CD14-positive monocyte (primary cell): ENCODE measurements around the gene HDAC8. TPM values are rescaled to one million over a fixed set of nuclear protein-coding genes. Genes with fewer than 3 reads are reported as not detected.

Source experiments
- DNase-seq, 3 donors: peaks; one replicate each; pipeline ENCODE4 v3.0.0-alpha.2; 2011 to 2022
- H2AFZ ChIP-seq: 2 replicates; pipeline ENCODE4 v1.6.0; 2012; ENCODE audit warnings: mild to moderate bottlenecking, low read depth, low read length, inconsistent platforms; ENCODE audit not compliant: insufficient read depth, poor library complexity, severe bottlenecking
- H3K27ac ChIP-seq, 2 donors: 1 replicate in 1 of 2; 2 replicates in 1 of 2; pipeline ENCODE4 v1.5.1; 2012 to 2013; ENCODE audit warnings: low read length in 2 of 2, control low read depth in 1 of 2, inconsistent platforms in 1 of 2, low read depth in 1 of 2, mild to moderate bottlenecking in 1 of 2
- H3K27me3 ChIP-seq, 2 donors: one replicate each; pipeline versions ENCODE4 v1.6.0 to v1.6.1; 2011 to 2013; ENCODE audit warnings: low read length in 2 of 2; ENCODE audit not compliant: control insufficient read depth in 2 of 2, insufficient read depth in 2 of 2
- H3K36me3 ChIP-seq, 2 donors: replicated peaks in 1 of 2; 1 replicate in 1 of 2; 2 replicates in 1 of 2; pipeline versions ENCODE4 v1.5.1 to v1.6.1; 2012 to 2013; ENCODE audit warnings: low read length in 2 of 2, control low read depth in 1 of 2, inconsistent platforms in 1 of 2, mild to moderate bottlenecking in 1 of 2; ENCODE audit not compliant: insufficient read depth in 2 of 2, control insufficient read depth in 1 of 2
- H3K4me1 ChIP-seq, 2 donors: 1 replicate in 1 of 2; 2 replicates in 1 of 2; pipeline versions ENCODE4 v1.5.1 to v1.6.1; 2012 to 2013; ENCODE audit warnings: low read length in 2 of 2, control low read depth in 1 of 2, inconsistent platforms in 1 of 2, mild to moderate bottlenecking in 1 of 2, moderate library complexity in 1 of 2; ENCODE audit not compliant: insufficient read depth in 2 of 2, control insufficient read depth in 1 of 2
- H3K4me2 ChIP-seq: replicated peaks from 2 replicates; pipeline ENCODE3; 2012; ENCODE audit warnings: low read length, moderate library complexity, mild to moderate bottlenecking; ENCODE audit not compliant: poor library complexity, severe bottlenecking; ENCODE audit errors: extremely low read depth
- H3K4me3 ChIP-seq, 3 experiments: fragments of 200-600 bp in 1 of 3; sonication (generic) in 1 of 3; replicated peaks in 1 of 3; 1 replicate in 2 of 3; 2 replicates in 1 of 3; pipeline ENCODE4 v1.5.1; 2011 to 2013; ENCODE audit warnings: low read length in 3 of 3, mild to moderate bottlenecking in 3 of 3, control low read depth in 2 of 3, low read depth in 2 of 3, inconsistent platforms in 1 of 3, moderate library complexity in 1 of 3
- H3K79me2 ChIP-seq: 2 replicates; pipeline ENCODE4 v1.6.0; 2012; ENCODE audit warnings: mild to moderate bottlenecking, control low read depth, inconsistent platforms, low read length, moderate library complexity; ENCODE audit not compliant: insufficient read depth
- H3K9ac ChIP-seq: 2 replicates; pipeline ENCODE4 v1.6.0; 2017; ENCODE audit warnings: low read length, mild to moderate bottlenecking; ENCODE audit not compliant: insufficient read depth, poor library complexity, severe bottlenecking
- H3K9me3 ChIP-seq, 2 donors: replicated peaks in 1 of 2; 1 replicate in 1 of 2; 2 replicates in 1 of 2; pipeline versions ENCODE4 v1.5.1 to v1.6.1; 2012 to 2013; ENCODE audit warnings: low read length in 2 of 2, control low read depth in 1 of 2; ENCODE audit not compliant: control insufficient read depth in 1 of 2, insufficient read depth in 1 of 2
- H4K20me1 ChIP-seq: 2 replicates; pipeline ENCODE4 v1.6.0; 2012; ENCODE audit warnings: mild to moderate bottlenecking, low read length, control low read depth, moderate library complexity; ENCODE audit not compliant: insufficient read depth
- H3K27ac Mint-ChIP-seq, 7 donors: one replicate each; pipeline ENCODE4 v1.8.0; 2020; ENCODE audit warnings: mild to moderate bottlenecking in 7 of 7, mixed read lengths in 7 of 7, moderate library complexity in 6 of 7, inconsistent platforms in 2 of 7
- H3K27me3 Mint-ChIP-seq, 3 donors: one replicate each; pipeline ENCODE4 v1.8.0; 2021 to 2022; ENCODE audit warnings: low read depth in 3 of 3, mild to moderate bottlenecking in 3 of 3, mixed read lengths in 3 of 3, moderate library complexity in 3 of 3, inconsistent platforms in 1 of 3
- H3K36me3 Mint-ChIP-seq, 2 donors: one replicate each; pipeline ENCODE4 v1.8.0; 2020; ENCODE audit warnings: mixed read lengths in 2 of 2, inconsistent platforms in 1 of 2, mild to moderate bottlenecking in 1 of 2
- H3K4me1 Mint-ChIP-seq: one replicate; pipeline ENCODE4 v1.8.0; 2020; ENCODE audit warnings: mild to moderate bottlenecking, mixed read lengths
- H3K4me3 Mint-ChIP-seq, 2 donors: one replicate each; pipeline ENCODE4 v1.8.0; 2020; ENCODE audit warnings: mild to moderate bottlenecking in 2 of 2, mixed read lengths in 2 of 2, moderate library complexity in 1 of 2
- H3K9me3 Mint-ChIP-seq, 7 donors: one replicate each; pipeline ENCODE4 v1.8.0; 2020 to 2022; ENCODE audit warnings: mixed read lengths in 7 of 7, mild to moderate bottlenecking in 6 of 7, moderate library complexity in 6 of 7, inconsistent platforms in 2 of 7
- WGBS: methylation state at CpG from one replicate; pipeline ENCODE4 v1.1.5; 2013; ENCODE audit warnings: missing lambda C conversion rate; ENCODE audit not compliant: insufficient coverage; 5-methylcytosine and 5-hydroxymethylcytosine counted together
- intact Hi-C, 2 donors: fragments of 100-400 bp; cut with micrococcal nuclease; formaldehyde crosslinking; loops; one replicate each; pipeline versions ENCODE4 v1.15.0 to v1.15.1; 2023
- polyA plus RNA-seq, 3 donors: library from polyadenylated mRNA; depleted of rRNA in 1 of 3; unstranded in 2 of 3; stranded (reverse) in 1 of 3; fragments of 300-500 nt in 2 of 3; fragments of >200 nt in 1 of 3; fragmentation: Illumina TruSeq in 2 of 3; gene quantifications; 1 replicate in 2 of 3; 2 replicates in 1 of 3; pipeline ENCODE4 v1.2.3, GENCODE V29; 2012 to 2021
- TF ChIP-seq, protein P1 (sequence below): fragments of 200-600 bp; IDR thresholded peaks from one replicate; pipeline ENCODE4 v1.8.0; 2022; ENCODE audit warnings: antibody characterized with exemption, mild to moderate bottlenecking

HDAC8 gene
- polyA plus RNA-seq, 3 donors: 14.3 to 22.9 (median 20.5) TPM

DNA sequence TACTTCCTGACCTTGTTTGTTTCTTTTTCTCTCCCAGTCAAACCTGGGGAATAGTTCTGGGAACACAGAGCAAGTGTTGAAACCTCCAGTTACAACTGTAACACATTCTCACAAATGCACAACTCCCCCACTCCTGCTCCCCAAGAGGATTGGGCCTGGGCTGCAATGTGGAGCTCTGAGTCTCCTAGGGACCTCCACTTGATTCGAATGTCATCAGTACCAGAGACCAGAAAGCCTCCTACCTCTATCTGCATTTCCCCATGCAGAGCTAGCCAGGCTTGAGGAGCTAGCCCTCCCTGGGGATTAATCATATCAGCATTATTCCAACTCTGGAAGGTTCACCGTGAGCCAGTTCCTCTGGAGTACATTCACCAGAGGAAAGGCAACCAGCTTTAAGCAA, 225.3 kb downstream of the HDAC8 start:
- intact Hi-C loops: no loop called here
- H3K4me1 ChIP-seq: no peaks in the 10 kb centered on the region
- no peak overlapping the region for H3K27ac ChIP-seq
- peaks cover 0 to 4% (median 0%) of the 10 kb centered on the region in 7 donors for H3K9me3 Mint-ChIP-seq
- peaks cover 15 to 37% of the 10 kb centered on the region in 2 donors for H3K36me3 Mint-ChIP-seq
- no peaks in the 10 kb centered on the region for H3K27me3 ChIP-seq
- no peaks in the 10 kb centered on the region for H3K9me3 ChIP-seq
- H3K36me3 ChIP-seq: peaks cover 10 to 37% of the 10 kb centered on the region in 2 donors
- H3K79me2 ChIP-seq: no peaks in the 10 kb centered on the region
- no peak for DNase-seq
- H3K4me1 Mint-ChIP-seq: no peaks in the 10 kb centered on the region
- H3K4me2 ChIP-seq: no peak overlapping the region
- peak overlapping the region in 2 of 7 donors; percentile 1 to 20 for H3K27ac Mint-ChIP-seq
- TF ChIP-seq, protein P1, sequence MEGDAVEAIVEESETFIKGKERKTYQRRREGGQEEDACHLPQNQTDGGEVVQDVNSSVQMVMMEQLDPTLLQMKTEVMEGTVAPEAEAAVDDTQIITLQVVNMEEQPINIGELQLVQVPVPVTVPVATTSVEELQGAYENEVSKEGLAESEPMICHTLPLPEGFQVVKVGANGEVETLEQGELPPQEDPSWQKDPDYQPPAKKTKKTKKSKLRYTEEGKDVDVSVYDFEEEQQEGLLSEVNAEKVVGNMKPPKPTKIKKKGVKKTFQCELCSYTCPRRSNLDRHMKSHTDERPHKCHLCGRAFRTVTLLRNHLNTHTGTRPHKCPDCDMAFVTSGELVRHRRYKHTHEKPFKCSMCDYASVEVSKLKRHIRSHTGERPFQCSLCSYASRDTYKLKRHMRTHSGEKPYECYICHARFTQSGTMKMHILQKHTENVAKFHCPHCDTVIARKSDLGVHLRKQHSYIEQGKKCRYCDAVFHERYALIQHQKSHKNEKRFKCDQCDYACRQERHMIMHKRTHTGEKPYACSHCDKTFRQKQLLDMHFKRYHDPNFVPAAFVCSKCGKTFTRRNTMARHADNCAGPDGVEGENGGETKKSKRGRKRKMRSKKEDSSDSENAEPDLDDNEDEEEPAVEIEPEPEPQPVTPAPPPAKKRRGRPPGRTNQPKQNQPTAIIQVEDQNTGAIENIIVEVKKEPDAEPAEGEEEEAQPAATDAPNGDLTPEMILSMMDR: no peak
- no CpG with 5 or more reads among the region's 2 CpGs for WGBS
- no peak overlapping the region for H2AFZ ChIP-seq
- H4K20me1 ChIP-seq: no peaks in the 10 kb centered on the region
- H3K4me3 Mint-ChIP-seq: no peak overlapping the region
- H3K4me3 ChIP-seq: no peak overlapping the region
- H3K27me3 Mint-ChIP-seq: peaks cover 0 to 17% (median 0%) of the 10 kb centered on the region in 3 donors
- no peak overlapping the region for H3K9ac ChIP-seq

DNA sequence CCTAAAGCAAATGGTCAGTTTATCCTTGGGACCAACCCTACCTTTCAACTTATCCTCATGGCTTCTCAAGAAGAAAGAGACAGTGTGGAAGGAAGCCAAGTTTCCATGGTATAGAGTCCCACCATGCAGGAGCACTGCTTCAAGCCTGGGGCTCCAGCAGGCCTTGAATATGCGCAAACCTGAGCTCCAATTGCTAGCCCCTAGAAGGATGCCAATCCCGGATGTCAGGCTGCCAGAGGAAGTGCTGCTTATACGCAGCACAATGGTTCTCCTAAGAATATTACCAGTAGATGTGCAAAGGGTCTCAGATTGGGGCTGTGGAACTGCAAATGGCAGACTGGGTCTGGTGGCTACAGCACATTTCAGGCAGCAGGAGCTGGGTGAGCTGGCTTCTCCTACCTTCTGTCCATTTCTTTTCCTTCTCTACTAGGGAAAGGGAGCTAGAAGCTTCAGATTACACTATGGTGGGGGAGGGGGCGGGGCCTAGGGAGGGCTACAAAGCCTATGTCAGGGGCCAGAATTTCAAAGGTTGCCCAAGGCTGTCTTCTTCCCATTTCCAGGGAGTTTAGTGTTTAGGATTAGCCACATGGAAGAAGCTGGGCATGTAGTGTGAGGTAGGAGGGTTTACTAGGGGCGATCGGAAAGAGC, 226.2 kb downstream of the HDAC8 start:
- Histone ChIP-seq H3K4me1 (no peaks in the 10 kb centered on the region), H3K4me2 (no peak overlapping the region), H3K9me3 (no peaks in the 10 kb centered on the region), H3K9ac (no peak overlapping the region), H3K36me3 (peaks cover 9 to 34% of the 10 kb centered on the region in 2 donors), H3K4me3 (no peak overlapping the region), H3K79me2 (no peaks in the 10 kb centered on the region), H3K27me3 (no peaks in the 10 kb centered on the region), H2AFZ (no peak overlapping the region), H3K27ac (no peak overlapping the region), H4K20me1 (no peaks in the 10 kb centered on the region)
- Mint-ChIP-seq H3K9me3 (peaks cover 0 to 4% (median 0%) of the 10 kb centered on the region in 7 donors), H3K4me3 (no peak overlapping the region), H3K36me3 (peaks cover 15 to 34% of the 10 kb centered on the region in 2 donors), H3K4me1 (no peaks in the 10 kb centered on the region), H3K27me3 (peaks cover 0 to 12% (median 0%) of the 10 kb centered on the region in 3 donors), H3K27ac (no peak overlapping the region)
- intact Hi-C loops: no loop called here
- no CpG with 5 or more reads among the region's 6 CpGs for WGBS
- TF ChIP-seq, protein P1: no peak
- DNase-seq: no peak
